HFF-Myc (cell line): ENCODE measurements around the gene SPDYE1.

Experiments
- DNase-seq: peaks from one replicate; pipeline ENCODE4 v3.0.0-alpha.2; 2011; ENCODE audit warnings: low read depth; ENCODE audit errors: extremely low read depth
- H3K4me3 ChIP-seq: replicated peaks from 2 replicates; pipeline ENCODE4 v1.5.1; 2011; ENCODE audit warnings: low read depth, mild to moderate bottlenecking, control low read depth, low read length
- CTCF ChIP-seq: IDR thresholded peaks from 2 replicates; pipeline ENCODE4 v1.5.1; 2012; ENCODE audit warnings: mild to moderate bottlenecking, low read depth, low read length, control low read depth; ENCODE audit errors: missing control alignments

Gene SPDYE1

GRCh38 chr7:44050121-44050914 is 52.6 kb downstream of the SPDYE1 start:
- no peak for DNase-seq
- TF ChIP-seq CTCF, result no peak
- H3K4me3 ChIP-seq, result no peak overlapping the region

GRCh38 chr7:44050915-44051560 is 53.3 kb downstream of the SPDYE1 start:
- DNase-seq, result no peak
- no peak for TF ChIP-seq CTCF
- H3K4me3 ChIP-seq, result no peak overlapping the region

GRCh38 chr7:44051611-44052220 is 54.0 kb downstream of the SPDYE1 start:
- no peak overlapping the region for H3K4me3 ChIP-seq
- TF ChIP-seq CTCF, result no peak
- no peak for DNase-seq

GRCh38 chr7:44052771-44053365 is 55.2 kb downstream of the SPDYE1 start:
- no peak for TF ChIP-seq CTCF
- no peak for DNase-seq
- no peak overlapping the region for H3K4me3 ChIP-seq

GRCh38 chr7:44056681-44057080 is 59.0 kb downstream of the SPDYE1 start:
- TF ChIP-seq CTCF, result no peak
- DNase-seq, result no peak
- H3K4me3 ChIP-seq, result no peak overlapping the region

GRCh38 chr7:44057181-44057848 is 59.6 kb downstream of the SPDYE1 start:
- TF ChIP-seq CTCF, result no peak
- DNase-seq, result no peak
- no peak overlapping the region for H3K4me3 ChIP-seq
